Measurements from ENCODE around the gene THAP2.

- no peak for TF ChIP-seq POLR2A (IDR thresholded peaks at IDR 0.05; ENCODE audit: low read depth, low read length)
- TF ChIP-seq, protein P1, sequence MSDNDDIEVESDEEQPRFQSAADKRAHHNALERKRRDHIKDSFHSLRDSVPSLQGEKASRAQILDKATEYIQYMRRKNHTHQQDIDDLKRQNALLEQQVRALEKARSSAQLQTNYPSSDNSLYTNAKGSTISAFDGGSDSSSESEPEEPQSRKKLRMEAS (IDR thresholded peaks at IDR 0.05; ENCODE audit: insufficient read depth, insufficient read length), result no peak
These were observed 38.5 kb downstream of the THAP2 start for GRCh38 chr12:71702590-71702989.

Measured in endothelial cell of umbilical vein (primary cell).